H9 (cell line): ENCODE data around the gene ARHGEF35. TPM values are rescaled to one million over a fixed set of nuclear protein-coding genes. Genes with fewer than 3 reads are reported as not detected.

Experiments
- DNase-seq: peaks from one replicate; pipeline ENCODE4 v3.0.0-alpha.2; 2017
- H2AFZ ChIP-seq: one replicate; pipeline ENCODE4 v1.6.1; 2013; ENCODE audit warnings: mild to moderate bottlenecking, low read length, control low read depth, moderate library complexity
- H2AK5ac ChIP-seq: 2 replicates; pipeline ENCODE4 v1.6.1; 2013; ENCODE audit warnings: low read length, control low read depth, mixed read lengths; ENCODE audit not compliant: insufficient read length
- H2BK120ac ChIP-seq: one replicate; pipeline ENCODE4 v1.6.1; 2013; ENCODE audit warnings: low read depth, mild to moderate bottlenecking, low read length, control low read depth, inconsistent platforms; ENCODE audit not compliant: poor library complexity, severe bottlenecking
- H2BK12ac ChIP-seq: 2 replicates; pipeline ENCODE4 v1.6.1; 2013; ENCODE audit warnings: low read length, control low read depth, mixed read lengths, low read depth; ENCODE audit not compliant: insufficient read length
- H2BK15ac ChIP-seq: 2 replicates; pipeline ENCODE4 v1.6.1; 2013; ENCODE audit warnings: low read depth, low read length, control low read depth
- H2BK20ac ChIP-seq: one replicate; pipeline ENCODE4 v1.6.1; 2013; ENCODE audit warnings: low read depth, mild to moderate bottlenecking, low read length, control low read depth, inconsistent platforms; ENCODE audit not compliant: poor library complexity, severe bottlenecking
- H2BK5ac ChIP-seq: 2 replicates; pipeline ENCODE4 v1.6.1; 2013; ENCODE audit warnings: low read length, control low read depth, mixed read lengths; ENCODE audit not compliant: insufficient read length
- H3K14ac ChIP-seq: 2 replicates; pipeline ENCODE4 v1.6.1; 2013; ENCODE audit warnings: low read length, control low read depth; ENCODE audit not compliant: insufficient read depth
- H3K18ac ChIP-seq: 2 replicates; pipeline ENCODE4 v1.6.1; 2013; ENCODE audit warnings: low read depth, mild to moderate bottlenecking, mixed read lengths, low read length, control low read depth; ENCODE audit not compliant: insufficient read length
- H3K23ac ChIP-seq: 2 replicates; pipeline ENCODE4 v1.6.1; 2013; ENCODE audit warnings: low read length, control low read depth, mixed read lengths, low read depth; ENCODE audit not compliant: insufficient read length
- H3K23me2 ChIP-seq: 2 replicates; pipeline ENCODE4 v1.6.1; 2013; ENCODE audit warnings: low read depth, mild to moderate bottlenecking, mixed read lengths, low read length, control low read depth; ENCODE audit not compliant: insufficient read length, poor library complexity, severe bottlenecking
- H3K27ac ChIP-seq: 2 replicates; pipeline ENCODE4 v1.5.1; 2013; ENCODE audit warnings: low read length, control low read depth, mixed read lengths, low read depth; ENCODE audit not compliant: insufficient read length
- H3K27me3 ChIP-seq: 2 replicates; pipeline ENCODE4 v1.6.1; 2013; ENCODE audit warnings: low read length, control low read depth, inconsistent platforms; ENCODE audit not compliant: insufficient read depth
- H3K4ac ChIP-seq: 2 replicates; pipeline ENCODE4 v1.6.1; 2013; ENCODE audit warnings: low read depth, mild to moderate bottlenecking, control low read depth, inconsistent platforms, low read length, moderate library complexity
- H3K4me1 ChIP-seq: 2 replicates; pipeline ENCODE4 v1.6.1; 2013; ENCODE audit warnings: low read length, control low read depth, inconsistent platforms; ENCODE audit not compliant: insufficient read depth
- H3K4me2 ChIP-seq: 2 replicates; pipeline ENCODE4 v1.6.1; 2013; ENCODE audit warnings: low read length, control low read depth, mixed read lengths; ENCODE audit not compliant: insufficient read length, insufficient read depth
- H3K56ac ChIP-seq: 2 replicates; pipeline ENCODE4 v1.6.1; 2013; ENCODE audit warnings: low read depth, mild to moderate bottlenecking, mixed read lengths, low read length, control low read depth; ENCODE audit not compliant: insufficient read length
- H3K79me1 ChIP-seq: 2 replicates; pipeline ENCODE4 v1.6.1; 2013; ENCODE audit warnings: low read depth, mild to moderate bottlenecking, moderate library complexity, low read length, control low read depth, inconsistent platforms; ENCODE audit not compliant: insufficient read depth, poor library complexity, severe bottlenecking
- H3K79me2 ChIP-seq: 2 replicates; pipeline ENCODE4 v1.6.1; 2013; ENCODE audit warnings: low read length, control low read depth, inconsistent platforms; ENCODE audit not compliant: insufficient read depth
- H3K9ac ChIP-seq: 2 replicates; pipeline ENCODE4 v1.6.1; 2013; ENCODE audit warnings: low read length, control low read depth, mixed read lengths; ENCODE audit not compliant: insufficient read length; ENCODE audit errors: extremely low read depth
- H3K9me3 ChIP-seq: one replicate; pipeline ENCODE4 v1.6.1; 2013; ENCODE audit warnings: low read depth, low read length, inconsistent platforms; ENCODE audit not compliant: control insufficient read depth
- H3T11ph ChIP-seq: one replicate; pipeline ENCODE4 v1.6.1; 2013; ENCODE audit warnings: mild to moderate bottlenecking, low read length, control low read depth, inconsistent platforms
- H4K20me1 ChIP-seq: one replicate; pipeline ENCODE4 v1.6.1; 2013; ENCODE audit not compliant: control insufficient read depth, insufficient read length, insufficient read depth
- H4K5ac ChIP-seq: 2 replicates; pipeline ENCODE4 v1.6.1; 2013; ENCODE audit warnings: low read depth, mild to moderate bottlenecking, mixed read lengths, low read length, control low read depth; ENCODE audit not compliant: insufficient read length
- H4K8ac ChIP-seq: replicated peaks from 2 replicates; pipeline ENCODE4 v1.6.1; 2013; ENCODE audit warnings: low read length, control low read depth, mixed read lengths, low read depth; ENCODE audit not compliant: insufficient read length
- H4K91ac ChIP-seq: 2 replicates; pipeline ENCODE4 v1.6.1; 2013; ENCODE audit warnings: low read depth, mild to moderate bottlenecking, moderate library complexity, mixed read lengths, low read length, control low read depth; ENCODE audit not compliant: insufficient read length
- H3K27ac Mint-ChIP-seq, 3 experiments: 2 replicates in 2 of 3; 3 replicates in 1 of 3; pipeline ENCODE4 v1.8.0; 2020 to 2021; ENCODE audit warnings: mixed read lengths in 3 of 3, mild to moderate bottlenecking in 1 of 3, moderate library complexity in 1 of 3
- H3K27me3 Mint-ChIP-seq: 2 replicates; pipeline ENCODE4 v1.8.0; 2021; ENCODE audit warnings: low read depth, mild to moderate bottlenecking, moderate library complexity, mixed read lengths
- H3K36me3 Mint-ChIP-seq, 3 experiments: 2 replicates in 2 of 3; 3 replicates in 1 of 3; pipeline ENCODE4 v1.8.0; 2020 to 2021; ENCODE audit warnings: low read depth in 3 of 3, mixed read lengths in 3 of 3; ENCODE audit not compliant: insufficient read depth in 1 of 3
- H3K4me1 Mint-ChIP-seq, 2 experiments: 2 replicates each; pipeline ENCODE4 v1.8.0; 2020; ENCODE audit warnings: mixed read lengths in 2 of 2
- H3K4me3 Mint-ChIP-seq, 2 experiments: 2 replicates in 1 of 2; 3 replicates in 1 of 2; pipeline ENCODE4 v1.8.0; 2020 to 2021; ENCODE audit warnings: mild to moderate bottlenecking in 2 of 2, mixed read lengths in 2 of 2, moderate library complexity in 1 of 2
- H3K9me3 Mint-ChIP-seq, 2 experiments: 2 replicates in 1 of 2; 3 replicates in 1 of 2; pipeline ENCODE4 v1.8.0; 2020; ENCODE audit warnings: mild to moderate bottlenecking in 2 of 2, mixed read lengths in 2 of 2, moderate library complexity in 1 of 2
- CTCF ChIP-seq: fragments of 200-600 bp; sonication (generic); conservative IDR thresholded peaks from 3 replicates; pipeline ENCODE4 v1.8.0; 2021; ENCODE audit warnings: antibody characterized with exemption, mild to moderate bottlenecking
- WGBS: extraction: QIAGEN DNeasy Blood & Tissue Kit; methylation state at CpG from one replicate; pipeline ENCODE4 v1.1.7; 2013; ENCODE audit warnings: missing lambda C conversion rate, low lambda C conversion rate, mixed read lengths; ENCODE audit not compliant: insufficient read length; ENCODE audit errors: extremely low coverage; 5-methylcytosine and 5-hydroxymethylcytosine counted together
- total RNA-seq: library from RNA; stranded (reverse); gene quantifications from 2 replicates; pipeline ENCODE4 v1.2.1, GENCODE V29; 2021

The ARHGEF35 gene
- total RNA-seq, 1 experiment from 2014 or later = 18.6 TPM

- WGBS = no CpG with 5 or more reads among the region's 2 CpGs
- no peaks in the 10 kb centered on the region for H4K20me1 ChIP-seq
- no peaks in the 10 kb centered on the region; the same call in 1 of the 2 replicates for H3K27me3 Mint-ChIP-seq
Measured at GRCh38 chr7:144164784-144165183, 30.8 kb downstream of the ARHGEF35 start.

More at GRCh38 chr7:144164784-144165183, 30.8 kb downstream of the ARHGEF35 start:
- no peak overlapping the region for H4K5ac ChIP-seq
- H3K4me2 ChIP-seq = no peak overlapping the region
- no peak overlapping the region for H3T11ph ChIP-seq
- no peak overlapping the region for H2BK12ac ChIP-seq
- no peak overlapping the region for H3K23ac ChIP-seq
- no peak overlapping the region for H4K8ac ChIP-seq
- H3K79me1 ChIP-seq = no peaks in the 10 kb centered on the region
- H3K9me3 ChIP-seq = no peaks in the 10 kb centered on the region
- H3K14ac ChIP-seq = no peak overlapping the region
- H3K36me3 Mint-ChIP-seq = peaks cover 0 to 4% (median 0%) of the 10 kb centered on the region in 3 experiments; a peak in 2 of 7 replicates
- H3K9me3 Mint-ChIP-seq = peaks cover 0 to 6% of the 10 kb centered on the region in 2 experiments; a peak in 1 of 5 replicates
- no peak overlapping the region for H2BK20ac ChIP-seq
- no peak overlapping the region for H4K91ac ChIP-seq
- H3K23me2 ChIP-seq = no peaks in the 10 kb centered on the region
- H3K4me1 ChIP-seq = no peaks in the 10 kb centered on the region
- no peak overlapping the region for H3K56ac ChIP-seq
- no peaks in the 10 kb centered on the region for H3K4me1 Mint-ChIP-seq
- DNase-seq = no peak
- no peaks in the 10 kb centered on the region for H3K79me2 ChIP-seq
- no peak overlapping the region for H3K27ac ChIP-seq
- H3K27ac Mint-ChIP-seq = no peak overlapping the region
- no peak overlapping the region for H3K9ac ChIP-seq
- H3K18ac ChIP-seq = no peak overlapping the region
- H2BK15ac ChIP-seq = no peak overlapping the region
- H3K4me3 Mint-ChIP-seq = no peak overlapping the region
- H2AFZ ChIP-seq = no peak overlapping the region
- H3K4ac ChIP-seq = no peak overlapping the region
- H2AK5ac ChIP-seq = no peak overlapping the region
- no peak for TF ChIP-seq CTCF
- no peaks in the 10 kb centered on the region for H3K27me3 ChIP-seq
- H2BK5ac ChIP-seq = no peak overlapping the region
- no peak overlapping the region for H2BK120ac ChIP-seq
